Measurements from ENCODE around the gene CSN1S1.

Gene CSN1S1

GRCh38 chr4:69994782-69995181 lies 63.9 kb downstream of the CSN1S1 start:
- no peak for DNase-seq (ENCODE audit: low spot score)

DNA sequence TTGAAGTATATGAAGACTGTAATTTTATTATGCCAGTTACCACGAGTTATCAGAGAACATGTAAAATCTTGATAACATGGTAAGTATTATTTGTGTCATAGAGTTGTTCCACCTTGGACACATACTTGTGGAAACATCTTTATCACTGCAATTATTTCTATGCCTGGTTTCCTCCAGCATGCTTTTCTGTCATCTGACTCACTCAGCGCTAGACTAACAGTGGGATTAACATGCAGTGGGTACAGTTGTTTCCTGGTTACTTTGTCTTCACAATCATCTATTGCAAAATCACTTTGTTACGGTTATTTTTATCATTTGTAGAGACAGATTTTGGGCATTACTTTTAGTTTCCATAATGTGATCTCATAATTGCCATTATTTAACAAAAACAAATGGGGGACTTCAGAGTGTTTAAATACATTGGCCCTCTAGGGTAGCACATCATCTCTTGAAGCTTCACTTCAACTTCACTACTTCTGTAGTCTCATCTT lies 64.7 kb downstream of the CSN1S1 start, which contains the start of gene STATH:
Gene STATH, plus strand, starts transcription at position 441 of the 491 bp plus-strand sequence. CDS start 2,472 bp downstream, outside the sequence.
- DNase-seq (ENCODE audit: low spot score) = no peak
